GM21723 (cell line): ENCODE results near the gene TSPAN18.

ENCODE experiments used
- ATAC-seq: cut with Tn5 transposase; IDR thresholded peaks from one replicate; pipeline ENCODE4 v1.9.1; 2021; ENCODE audit warnings: mild to moderate bottlenecking, moderate library complexity; ENCODE audit not compliant: unreplicated experiment

The TSPAN18 gene

DNA sequence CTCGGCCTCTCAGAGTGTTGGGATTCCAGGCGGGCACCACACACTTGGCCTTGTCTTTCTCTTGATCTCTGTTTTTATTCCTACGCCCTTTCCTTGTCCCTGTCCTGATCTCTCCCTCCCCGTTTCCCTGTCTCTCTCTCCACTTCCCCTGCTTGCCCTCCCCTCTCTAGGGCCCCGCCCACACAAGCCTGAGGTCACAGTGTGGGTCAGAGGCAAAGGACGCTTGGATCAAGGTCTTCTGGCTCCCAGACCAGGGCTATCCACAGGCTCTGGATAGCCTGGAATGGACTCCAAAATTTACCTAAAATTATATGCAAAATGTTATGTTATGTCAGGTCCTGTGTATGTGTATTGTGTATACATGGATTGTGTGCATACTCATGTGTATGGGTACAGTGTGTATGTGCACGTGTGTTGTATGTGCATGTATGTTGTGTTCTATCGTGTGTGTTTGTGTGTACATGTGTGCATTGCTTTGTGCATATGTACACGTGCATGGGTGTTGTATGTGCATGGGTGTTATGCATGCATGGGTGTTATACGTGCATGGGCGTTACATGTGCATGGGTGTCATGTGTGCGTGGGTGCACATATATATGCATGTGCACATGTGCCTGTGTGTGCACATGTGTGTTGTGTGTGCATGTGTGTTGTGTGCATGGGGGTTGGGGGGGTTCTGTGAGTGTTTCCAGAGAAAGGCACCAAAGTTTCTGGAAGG, 185.7 kb downstream of the TSPAN18 start:
- no peak for ATAC-seq

DNA sequence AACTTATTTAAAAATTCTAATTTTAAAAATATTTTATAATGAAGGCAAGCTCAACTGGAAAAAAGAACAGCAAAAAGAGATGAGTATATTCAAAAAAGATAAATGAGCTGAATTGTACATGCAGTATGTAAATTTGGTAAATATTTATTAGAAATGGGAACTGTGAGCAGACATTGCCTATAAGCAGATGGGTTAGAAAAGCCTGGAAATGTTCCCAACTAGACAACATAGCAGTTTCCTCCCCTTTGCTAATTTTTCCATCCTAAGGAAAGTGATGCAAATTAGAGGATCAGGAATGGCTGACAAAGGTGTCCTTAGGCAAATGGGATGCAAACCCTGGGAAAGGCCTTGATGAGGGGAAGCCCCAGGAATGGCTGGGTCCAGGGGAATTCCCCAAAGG, 186.7 kb downstream of the TSPAN18 start:
- ATAC-seq, result no peak

DNA sequence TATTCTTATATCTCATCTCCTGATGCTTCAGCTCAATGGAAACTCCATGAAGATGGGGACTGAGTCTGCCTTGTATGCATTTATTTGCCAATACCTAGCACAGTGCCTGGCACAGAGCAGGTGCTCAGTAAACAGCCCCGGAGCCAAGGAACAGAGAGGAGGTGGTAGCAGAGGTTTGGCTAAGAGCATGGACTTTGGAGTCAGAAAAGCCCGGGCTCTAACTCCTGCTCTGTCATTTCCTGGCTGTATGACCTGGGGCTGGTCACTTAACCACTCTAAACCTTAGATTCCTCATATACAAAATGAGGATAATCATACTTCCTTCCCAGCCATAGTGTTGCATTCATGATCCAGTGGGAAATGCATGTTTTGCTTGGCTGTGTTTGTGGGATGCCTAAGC, 187.3 kb downstream of the TSPAN18 start:
- no peak for ATAC-seq

DNA sequence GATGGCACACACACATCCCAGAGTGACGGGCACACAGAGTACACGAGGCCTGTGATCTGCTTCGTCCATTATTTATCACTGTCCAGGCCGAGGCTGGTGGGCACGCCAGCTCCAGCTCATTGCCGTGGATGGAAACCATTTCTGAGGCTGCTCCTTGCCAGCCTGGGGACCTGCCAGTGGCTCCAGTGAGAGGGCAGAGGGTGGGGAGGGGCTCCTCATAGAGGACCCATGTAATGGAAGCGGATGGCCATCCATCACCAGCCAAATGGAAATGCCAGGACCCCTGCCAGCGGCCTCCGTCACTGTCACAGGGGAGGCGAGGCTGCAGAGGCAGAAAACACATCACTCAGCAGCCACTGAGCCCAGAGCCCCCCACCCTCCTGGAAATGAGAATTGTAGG, 188.2 kb downstream of the TSPAN18 start:
- no peak for ATAC-seq

DNA sequence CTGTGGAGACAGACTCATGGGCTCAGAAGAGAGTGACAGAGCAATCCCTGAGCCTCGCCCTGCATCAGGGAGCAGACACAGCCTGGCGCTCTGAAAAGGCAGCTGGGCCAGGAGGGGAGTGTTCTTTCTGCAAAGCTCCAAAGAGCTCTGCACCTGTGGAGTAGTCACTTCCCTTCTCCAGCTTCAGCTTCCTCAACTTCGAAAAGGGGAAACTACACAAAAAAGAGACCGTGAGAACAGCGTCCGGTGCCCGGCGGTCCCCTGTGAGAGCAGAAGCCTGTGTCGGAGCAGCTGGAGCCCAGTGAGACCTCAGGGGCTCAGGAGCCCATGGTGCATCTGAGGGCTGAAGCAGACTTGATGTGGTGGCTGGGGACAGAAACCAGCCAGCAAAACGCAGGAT, 188.9 kb downstream of the TSPAN18 start:
- no peak for ATAC-seq

DNA sequence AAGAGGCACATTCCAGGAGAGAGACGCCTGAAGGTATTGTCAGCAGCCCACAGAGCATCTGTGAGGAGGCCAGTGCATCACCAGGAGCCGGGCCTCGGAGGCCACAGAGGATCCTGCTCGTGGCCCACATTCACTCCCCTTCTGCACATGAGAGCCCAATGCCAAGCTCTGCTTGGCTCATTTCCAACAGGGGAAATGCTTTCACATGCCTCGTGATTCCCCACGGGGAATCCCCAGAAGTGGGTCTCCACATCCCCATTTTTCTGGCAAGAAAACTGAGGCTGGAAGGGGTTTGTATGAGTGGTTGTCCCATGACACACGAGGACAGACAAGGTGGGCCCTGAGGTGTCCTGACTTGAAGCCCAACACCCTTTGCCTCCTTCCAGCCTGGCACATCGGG, 189.6 kb downstream of the TSPAN18 start:
- ATAC-seq, result no peak

DNA sequence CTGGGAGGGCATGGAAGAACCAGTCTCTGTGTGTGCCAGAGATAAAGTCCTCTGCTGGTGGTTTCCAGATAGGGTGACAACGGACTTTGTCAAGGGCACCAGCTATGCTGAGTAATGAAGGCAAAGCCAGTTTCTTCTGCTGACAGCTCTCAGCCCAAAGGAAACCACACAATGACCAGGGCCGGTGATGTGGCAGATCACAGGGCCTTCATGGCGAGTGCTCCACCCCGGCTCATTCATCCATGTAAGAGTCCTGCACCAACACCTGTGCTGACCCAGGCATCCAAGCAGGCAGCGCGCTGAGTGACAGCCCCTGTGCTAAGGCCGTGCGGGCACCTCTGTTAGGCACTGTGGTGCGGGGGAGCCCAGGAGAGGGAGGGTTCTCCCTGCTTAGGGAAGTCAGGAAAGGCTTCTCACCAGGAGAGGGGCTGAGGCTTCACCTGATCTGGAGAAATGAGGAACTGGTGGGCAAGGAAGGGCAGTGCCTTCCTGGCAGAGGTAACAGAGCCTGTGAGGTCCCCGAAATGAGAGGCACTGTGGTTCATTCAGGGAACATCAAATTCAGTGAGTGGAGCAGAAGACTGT, 190.1 kb downstream of the TSPAN18 start:
- no peak for ATAC-seq

DNA sequence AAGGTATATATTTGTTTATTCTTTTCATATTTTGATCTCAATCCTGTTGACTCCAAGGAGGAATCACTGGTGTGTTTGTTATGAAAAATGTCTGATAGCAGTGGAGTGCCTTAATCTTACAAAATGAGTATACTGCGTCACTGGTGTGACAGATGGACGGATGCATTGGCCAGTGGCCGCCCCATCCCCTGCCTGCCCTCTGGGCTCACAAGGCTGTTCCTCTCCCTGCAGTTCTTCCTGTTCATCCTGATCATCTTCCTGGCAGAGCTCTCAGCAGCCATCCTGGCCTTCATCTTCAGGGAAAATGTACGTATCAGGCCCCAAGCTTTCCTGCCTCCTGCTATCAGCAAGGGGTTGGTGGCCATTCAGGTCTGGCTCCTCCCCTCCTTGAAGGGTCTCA, 191.0 kb downstream of the TSPAN18 start:
- no peak for ATAC-seq

DNA sequence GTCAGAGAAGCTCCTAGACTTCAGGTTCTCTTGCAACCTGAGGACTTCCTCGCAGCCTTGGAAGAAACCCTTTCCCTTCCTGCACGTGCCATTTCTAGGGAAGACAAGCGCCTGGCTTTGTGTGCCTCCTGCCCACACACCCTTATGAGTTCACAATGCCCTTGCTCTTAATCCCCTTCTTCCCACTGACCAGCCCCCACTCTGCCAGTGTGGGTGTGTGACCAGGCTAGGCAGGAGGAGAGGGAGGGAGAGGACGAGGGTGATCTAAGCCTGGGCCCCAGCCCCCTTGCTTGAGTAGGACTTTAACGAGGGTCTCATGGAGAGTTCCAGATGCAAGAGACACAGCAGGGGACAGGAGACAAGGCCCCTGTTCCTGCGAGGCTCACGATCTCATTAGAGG, 193.7 kb downstream of the TSPAN18 start:
- no peak for ATAC-seq

DNA sequence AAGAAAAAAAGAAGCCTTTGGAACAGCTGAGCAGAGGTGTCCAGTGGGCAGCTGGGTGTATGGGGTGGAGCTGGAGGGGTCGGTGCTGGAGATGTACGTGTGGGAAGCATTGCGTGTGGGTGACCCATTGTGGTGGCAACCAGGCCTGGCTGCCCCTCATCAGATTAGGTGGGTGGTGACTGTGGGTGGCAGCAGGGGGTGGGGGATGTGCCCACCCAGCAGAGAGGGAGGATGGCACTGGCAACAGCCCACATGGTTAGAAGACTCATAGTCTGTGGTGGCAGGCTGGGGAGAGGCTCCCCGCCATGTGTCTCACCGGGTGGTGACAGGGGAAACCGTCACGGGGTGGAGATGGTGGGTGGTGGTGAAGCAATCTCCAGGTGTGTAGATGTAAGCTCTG, 196.4 kb downstream of the TSPAN18 start:
- no peak for ATAC-seq

DNA sequence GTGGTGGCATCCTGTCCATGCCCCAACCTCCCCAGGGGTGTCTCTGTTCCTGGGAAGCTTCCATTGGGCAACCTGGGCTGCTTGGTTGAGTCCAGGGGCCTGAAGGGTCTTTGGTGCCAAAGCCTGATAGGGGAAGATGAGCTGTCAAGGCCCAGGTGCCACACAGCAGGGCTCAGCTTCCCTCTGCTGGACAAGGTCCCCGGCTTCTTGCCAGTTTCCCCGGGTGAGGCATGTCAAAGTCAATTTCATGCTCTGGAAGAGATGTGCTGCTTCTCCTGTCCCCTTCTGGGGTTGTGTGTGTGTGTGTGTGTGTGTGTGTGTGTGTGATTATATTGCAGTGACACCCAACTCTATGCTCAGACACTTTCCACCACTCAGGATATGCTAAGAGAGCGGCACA, 197.0 kb downstream of the TSPAN18 start:
- ATAC-seq, result no peak

DNA sequence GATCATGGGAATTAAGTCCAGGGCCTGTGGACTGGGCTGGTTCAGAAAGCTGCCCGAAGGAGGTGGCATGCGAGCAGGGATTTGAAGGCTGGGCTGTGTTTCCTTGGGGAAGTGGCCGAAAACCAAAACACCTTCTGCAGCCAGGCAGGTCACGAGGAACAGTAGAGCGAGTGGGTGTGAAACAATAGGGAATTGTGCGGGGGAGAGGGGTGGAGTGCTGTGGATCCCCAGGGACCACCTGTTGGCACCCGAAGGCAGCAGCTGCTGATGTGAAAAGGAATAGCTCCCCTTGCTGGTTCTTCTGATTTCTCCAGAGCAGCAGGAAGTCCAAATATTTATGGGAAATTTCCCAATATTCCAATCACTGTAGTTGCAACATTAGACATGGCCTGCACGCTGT, 199.3 kb downstream of the TSPAN18 start:
- ATAC-seq, result no peak

DNA sequence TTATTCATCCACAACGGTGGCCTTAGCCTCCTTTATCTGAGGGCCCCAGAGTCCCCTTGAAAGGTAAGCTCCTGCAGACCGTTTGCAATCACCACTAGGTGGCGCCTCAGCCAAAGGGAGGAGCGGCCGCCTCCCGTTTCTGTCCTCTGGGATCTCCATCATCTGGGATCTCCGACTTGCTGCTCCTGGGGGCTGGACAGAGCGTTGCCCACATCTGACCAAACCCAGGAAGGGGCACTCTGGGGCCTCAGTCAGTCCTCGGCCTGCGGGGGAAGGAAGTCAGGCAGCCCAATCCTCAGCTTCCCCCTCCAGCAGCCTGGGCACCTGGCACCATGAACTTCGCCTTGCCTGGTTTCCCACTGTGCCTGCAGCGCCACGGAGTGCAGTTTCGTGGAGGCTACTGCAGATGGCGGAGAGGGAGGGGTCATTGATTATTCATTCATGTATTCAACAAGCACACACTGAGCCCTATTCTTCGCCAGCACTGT, 200.5 kb downstream of the TSPAN18 start:
- no peak for ATAC-seq

DNA sequence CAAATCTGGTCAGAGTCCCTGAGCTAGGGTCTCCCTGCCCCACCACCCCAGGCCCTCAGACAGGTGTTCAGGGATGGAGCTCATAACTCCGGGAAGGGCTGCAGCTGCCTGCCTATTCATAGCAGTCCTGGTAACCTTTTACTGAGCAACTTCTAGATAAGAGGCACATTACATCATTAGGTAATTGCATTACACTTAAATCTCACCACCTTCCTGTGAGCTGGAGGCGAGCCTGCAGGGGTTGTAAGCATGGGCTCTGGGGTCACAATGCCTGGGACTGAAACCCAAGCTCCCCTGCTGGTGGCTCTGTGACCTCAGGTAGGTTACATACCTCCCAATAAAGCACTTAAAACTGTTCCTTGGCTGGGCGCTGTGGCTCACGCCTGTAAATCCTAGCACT, 201.4 kb downstream of the TSPAN18 start:
- no peak for ATAC-seq

DNA sequence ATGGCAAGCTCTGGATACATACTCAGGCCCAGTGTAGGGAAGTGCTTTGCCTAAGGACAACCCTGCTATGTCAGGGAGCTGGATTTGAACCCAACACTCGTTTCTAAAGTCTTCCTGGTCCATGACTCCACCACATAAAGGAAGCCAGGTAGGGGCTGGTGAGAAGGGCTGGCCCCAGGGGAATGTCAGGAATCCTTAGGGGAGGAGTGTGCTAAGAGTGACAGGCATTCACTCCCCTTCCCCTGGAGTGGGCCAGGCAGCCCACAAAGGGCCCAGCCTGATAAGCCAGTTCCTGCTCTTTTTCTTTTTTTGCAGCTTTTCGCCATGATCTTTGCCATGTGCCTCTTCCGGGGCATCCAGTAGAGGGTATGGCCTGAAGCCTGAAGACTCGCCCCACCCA, 202.1 kb downstream of the TSPAN18 start:
- ATAC-seq, result no peak

DNA sequence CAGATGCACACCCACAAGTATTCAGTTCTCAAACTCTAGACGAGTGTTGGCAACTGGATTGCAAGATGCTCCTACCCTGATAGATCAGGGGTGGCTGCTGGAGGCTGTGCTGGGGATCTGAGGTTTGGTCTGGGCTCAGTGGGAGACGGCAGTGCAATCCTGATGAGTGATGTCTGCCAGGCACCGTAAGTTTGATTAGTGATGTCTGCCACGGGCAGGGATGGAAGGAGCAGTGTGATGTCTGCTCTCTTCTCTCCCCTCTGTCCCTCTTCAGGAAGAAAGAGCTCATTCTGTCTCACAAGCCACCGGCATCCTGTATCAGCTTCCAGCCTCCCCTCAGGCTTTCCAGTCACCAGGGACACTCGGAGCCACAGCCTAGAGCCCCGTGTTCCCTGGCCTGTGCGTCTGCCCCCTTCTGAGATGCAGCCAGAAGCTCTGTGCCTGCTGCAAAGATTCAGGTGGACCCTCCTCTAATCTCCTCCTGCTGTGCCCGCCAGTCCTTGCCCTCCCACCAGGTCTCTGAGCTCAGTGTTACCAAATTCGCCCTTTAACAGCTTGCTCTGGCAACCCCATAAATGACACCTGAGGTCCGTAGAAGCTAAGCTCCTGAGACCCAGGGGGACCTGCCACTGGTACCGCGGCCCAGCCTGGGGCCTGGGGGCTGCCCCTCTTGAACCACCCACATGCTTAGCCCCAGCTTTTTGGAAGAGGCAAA, 204.0 kb downstream of the TSPAN18 start:
- no peak for ATAC-seq

DNA sequence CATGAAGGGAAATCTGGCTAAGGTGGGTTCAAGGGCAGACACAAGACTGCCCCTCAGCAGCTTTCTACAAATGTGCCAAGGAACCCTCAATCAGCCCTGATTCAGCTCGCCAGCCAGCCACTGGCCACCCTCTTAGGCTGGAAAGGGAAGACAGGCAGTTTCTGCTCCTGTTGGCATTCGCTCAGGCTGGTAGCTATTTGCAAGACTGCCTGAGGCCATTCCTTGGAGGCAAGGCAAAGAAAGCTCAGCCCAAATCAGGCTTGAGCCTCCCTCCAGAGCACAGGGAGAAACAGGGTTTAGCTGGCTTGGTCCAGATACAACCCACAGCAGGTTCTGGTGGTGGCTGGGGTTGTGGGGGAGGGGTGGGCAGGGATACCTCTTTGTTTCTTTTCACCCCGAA, 204.7 kb downstream of the TSPAN18 start:
- ATAC-seq, result no peak

DNA sequence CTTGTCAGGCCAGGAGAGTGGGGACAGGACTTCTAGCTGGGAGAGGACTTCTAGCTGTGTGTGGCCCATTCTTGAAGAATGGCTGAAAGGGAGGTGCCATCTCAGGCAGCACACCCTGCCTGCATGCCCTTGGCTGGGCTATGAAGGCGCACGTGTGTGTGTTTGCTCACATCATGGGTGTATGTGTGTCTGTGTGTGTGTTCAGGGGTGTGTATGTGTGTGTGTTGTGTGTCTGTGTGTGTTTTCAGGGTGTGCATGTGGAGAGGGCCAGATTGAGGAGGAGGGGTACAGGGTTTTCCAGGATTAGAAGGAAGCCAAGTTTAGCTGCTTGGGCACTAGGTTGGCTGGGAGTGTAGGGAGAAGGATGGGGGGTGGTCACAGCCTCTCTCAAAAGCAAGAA, 207.3 kb downstream of the TSPAN18 start:
- ATAC-seq, result no peak

DNA sequence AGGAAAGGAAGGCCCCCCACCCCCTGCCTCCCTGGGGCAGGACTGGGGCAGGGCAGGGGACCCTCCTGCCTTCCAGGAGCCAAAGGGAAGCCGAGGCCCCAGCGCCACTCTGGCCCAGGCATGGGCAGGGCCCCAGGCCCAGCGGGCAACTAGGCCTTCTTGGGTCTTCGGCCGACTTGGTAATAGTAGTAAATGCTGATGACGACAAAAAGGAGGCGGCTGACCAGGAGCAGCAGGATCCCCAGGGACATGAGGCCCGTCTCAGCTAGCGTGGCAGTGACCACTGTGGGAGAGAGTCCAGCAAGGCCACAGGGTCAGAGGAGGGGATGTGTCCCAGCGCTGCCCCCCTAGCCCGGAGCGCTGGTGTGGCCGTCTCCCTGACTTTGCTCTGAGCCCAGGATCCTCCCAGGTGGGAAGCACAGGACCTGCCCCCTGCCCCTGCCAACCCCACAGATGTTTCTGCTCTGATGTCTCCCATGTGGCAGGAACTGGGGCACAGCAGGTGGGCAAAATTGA, 208.0 kb downstream of the TSPAN18 start:
- ATAC-seq, result no peak

DNA sequence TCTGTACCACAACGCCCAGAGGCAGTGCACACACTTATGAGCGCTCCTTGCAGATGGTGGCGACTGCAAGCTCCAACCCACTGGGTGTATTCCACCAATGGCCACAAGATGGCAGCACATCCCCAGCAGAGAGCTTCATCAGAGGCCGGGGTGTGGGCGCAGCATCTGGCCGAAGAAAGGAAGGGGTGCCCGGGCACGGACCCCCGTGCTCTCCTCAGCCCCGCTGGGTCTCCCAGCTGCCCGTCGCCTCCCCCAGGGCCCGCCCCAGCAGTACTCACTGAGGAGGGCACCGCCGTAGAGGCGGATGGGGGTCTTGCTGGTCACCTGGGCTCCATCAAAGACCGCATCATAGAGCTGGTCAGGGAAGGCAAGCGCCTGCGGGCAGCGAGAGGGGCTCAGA, 209.8 kb downstream of the TSPAN18 start:
- ATAC-seq, result no peak

DNA sequence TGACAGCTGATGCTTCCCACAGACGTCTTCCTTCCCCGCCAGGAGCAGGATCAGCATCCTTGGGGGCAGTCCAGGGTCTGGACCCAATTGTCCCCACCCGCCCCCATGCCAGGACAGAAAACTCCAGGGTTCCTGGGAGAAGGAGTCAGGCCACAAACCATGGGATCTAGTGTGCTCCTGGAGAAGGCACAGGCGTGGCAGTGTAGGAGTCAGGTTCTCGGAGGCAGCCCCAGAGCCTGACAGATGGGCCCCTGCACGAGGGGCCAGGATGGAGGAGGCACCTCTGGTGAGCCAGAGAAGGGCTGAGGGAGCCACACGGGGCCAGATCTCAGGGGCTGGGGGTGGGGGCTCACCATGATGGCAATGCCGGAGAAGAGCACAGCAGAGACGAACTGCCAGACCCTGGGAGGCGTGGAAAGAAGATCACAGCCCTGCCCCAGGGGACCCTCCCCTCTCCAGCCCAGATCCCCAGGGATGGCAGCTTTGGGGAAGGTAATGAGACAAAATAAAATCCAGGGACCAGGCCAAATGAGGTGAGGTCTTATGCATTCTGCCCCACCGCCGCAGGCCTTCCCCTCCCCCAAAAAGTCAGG, 210.3 kb downstream of the TSPAN18 start:
- ATAC-seq, result no peak
